PC-3 (cell line): Measurements from ENCODE around the gene NUCB1. TPM values are rescaled to one million over a fixed set of nuclear protein-coding genes. Genes with fewer than 3 reads are reported as not detected.

Experiments used
- ATAC-seq: fragments of 200-7000 bp; cut with Tn5 transposase; 2 replicates; pipeline ENCODE4 v1.9.1; 2020; ENCODE audit warnings: mild to moderate bottlenecking, moderate library complexity
- BruUV-seq: library from RNA; stranded (reverse); fragments of 400-500 nt; replicated peaks from 2 replicates; lab custom pipeline; 2021; lab: Mats Ljungman, UMichigan
- CTCF ChIA-PET: fragments of 300-600 bp; sonication (Branson Sonifier 250); formaldehyde crosslinking; loops from one replicate; lab custom pipeline; 2022; ENCODE audit warnings: antibody characterized with exemption; lab: Charles Lee
- POLR2A ChIA-PET: fragments of 300-600 bp; sonication (Branson Sonifier 250); formaldehyde crosslinking; loops from one replicate; lab custom pipeline; 2022; ENCODE audit warnings: antibody characterized with exemption; ENCODE audit not compliant: unreplicated experiment; lab: Charles Lee
- DNase-seq: peaks from one replicate; pipeline ENCODE4 v3.0.0-alpha.2; 2015
- H2AFZ ChIP-seq: fragments of 300-600 bp; sonication (generic); 2 replicates; pipeline ENCODE4 v1.6.0; 2016; ENCODE audit warnings: antibody characterized with exemption, low read length
- H3F3A ChIP-seq: fragments of 300-600 bp; sonication (generic); one replicate; pipeline ENCODE4 v1.6.0; 2017; ENCODE audit warnings: antibody characterized with exemption, low read length, control low read depth, mild to moderate bottlenecking; ENCODE audit not compliant: unreplicated experiment
- H3K27ac ChIP-seq: fragments of 300-600 bp; sonication (generic); 2 replicates; pipeline ENCODE4 v1.5.1; 2016; ENCODE audit warnings: mild to moderate bottlenecking, low read length
- H3K27me3 ChIP-seq: fragments of 300-600 bp; sonication (generic); 2 replicates; pipeline ENCODE4 v1.6.1; 2016; ENCODE audit warnings: low read length, mixed read lengths
- H3K36me3 ChIP-seq: fragments of 300-600 bp; sonication (generic); 2 replicates; pipeline ENCODE4 v1.6.1; 2016; ENCODE audit warnings: low read depth, mixed run types, low read length, mixed read lengths
- H3K4me1 ChIP-seq: fragments of 300-600 bp; sonication (generic); 2 replicates; pipeline ENCODE4 v1.5.1; 2016; ENCODE audit warnings: low read length; ENCODE audit not compliant: insufficient read depth
- H3K4me2 ChIP-seq: fragments of 300-600 bp; sonication (generic); 2 replicates; pipeline ENCODE4 v1.6.0; 2016; ENCODE audit warnings: low read length
- H3K4me3 ChIP-seq: fragments of 300-600 bp; sonication (generic); 2 replicates; pipeline ENCODE4 v1.5.1; 2016; ENCODE audit warnings: mild to moderate bottlenecking, low read length, mixed read lengths
- H3K79me2 ChIP-seq: fragments of 300-600 bp; sonication (generic); 2 replicates; pipeline ENCODE4 v1.6.1; 2017; ENCODE audit warnings: low read length, mixed read lengths
- H3K9ac ChIP-seq: fragments of 300-600 bp; sonication (generic); 2 replicates; pipeline ENCODE4 v1.6.0; 2016; ENCODE audit warnings: mild to moderate bottlenecking, low read length
- H3K9me2 ChIP-seq: fragments of 300-600 bp; sonication (generic); replicated peaks from 2 replicates; pipeline ENCODE4 v1.6.1; 2016; ENCODE audit warnings: mixed run types, low read length, mixed read lengths
- H3K9me3 ChIP-seq: fragments of 300-600 bp; sonication (generic); 2 replicates; pipeline ENCODE4 v1.6.1; 2016; ENCODE audit warnings: low read length, mixed read lengths
- H4K20me1 ChIP-seq: fragments of 300-600 bp; sonication (generic); 2 replicates; pipeline ENCODE4 v1.6.1; 2016; ENCODE audit warnings: low read length, mixed read lengths
- CTCF ChIP-seq: fragments of 300-600 bp; sonication (generic); conservative IDR thresholded peaks from 2 replicates; pipeline ENCODE4 v1.5.1; 2017; ENCODE audit warnings: antibody characterized with exemption, low read depth, mild to moderate bottlenecking, low read length
- EZH2 ChIP-seq: fragments of 300-600 bp; sonication (generic); IDR thresholded peaks from one replicate; pipeline ENCODE4 v1.6.1; 2017; ENCODE audit warnings: antibody characterized with exemption, mild to moderate bottlenecking, low read length; ENCODE audit not compliant: unreplicated experiment
- EZH2phosphoT487 ChIP-seq: fragments of 300-600 bp; sonication (generic); IDR thresholded peaks from 2 replicates; pipeline ENCODE4 v1.6.1; 2018; ENCODE audit warnings: mild to moderate bottlenecking, antibody characterized with exemption, low read length, borderline replicate concordance
- intact Hi-C: fragments of 100-400 bp; cut with micrococcal nuclease; formaldehyde crosslinking; loops from 2 replicates; pipeline ENCODE4 v1.9.0; 2023
- total RNA-seq: library from RNA; depleted of rRNA; stranded (reverse); fragments of >200 nt; gene quantifications from 2 replicates; pipeline ENCODE4 v1.2.3, GENCODE V29; 2014

The NUCB1 gene
- total RNA-seq, 1 experiment from 2014 or later: 137 TPM

GRCh38 chr19:48861313-48861712, 38.8 kb upstream of the NUCB1 start:
- H3K4me1 ChIP-seq: peaks cover 3% of the 10 kb centered on the region

GRCh38 chr19:48862827-48863226, 37.3 kb upstream of the NUCB1 start:
- no peak for ATAC-seq
- no peaks in the 10 kb centered on the region for H3K27me3 ChIP-seq
- intact Hi-C loops: no loop called here
- POLR2A ChIA-PET: no interaction called here
- H3K4me2 ChIP-seq: no peak overlapping the region
- H3K36me3 ChIP-seq: no peaks in the 10 kb centered on the region
- H3K9me3 ChIP-seq: no peaks in the 10 kb centered on the region
- H3K79me2 ChIP-seq: no peaks in the 10 kb centered on the region
- no peak overlapping the region for H3K9ac ChIP-seq
- no peak overlapping the region for H3K27ac ChIP-seq
- BruUV-seq: no TSS peak
- H2AFZ ChIP-seq: no peak overlapping the region
- DNase-seq: no peak
- no peaks in the 10 kb centered on the region for H3K9me2 ChIP-seq
- CTCF ChIA-PET: no interaction called here
- no peaks in the 10 kb centered on the region for H3F3A ChIP-seq
- H3K4me1 ChIP-seq: peaks cover 3% of the 10 kb centered on the region
- H4K20me1 ChIP-seq: no peaks in the 10 kb centered on the region
- TF ChIP-seq EZH2 (no peak), EZH2phosphoT487 (no peak), CTCF (no peak)
- no peak overlapping the region for H3K4me3 ChIP-seq

More at GRCh38 chr19:48861313-48861712, 38.8 kb upstream of the NUCB1 start:
- intact Hi-C loops: no loop called here
- no TSS peak for BruUV-seq
- H3K9me2 ChIP-seq: no peaks in the 10 kb centered on the region
- H3K36me3 ChIP-seq: no peaks in the 10 kb centered on the region
- no peak overlapping the region for H3K4me3 ChIP-seq
- ChIA-PET POLR2A (no interaction called here), CTCF (no interaction called here)
- no peak overlapping the region for H3K4me2 ChIP-seq
- H3K9me3 ChIP-seq: no peaks in the 10 kb centered on the region
- H3K27me3 ChIP-seq: no peaks in the 10 kb centered on the region
- no peaks in the 10 kb centered on the region for H3K79me2 ChIP-seq
- no peaks in the 10 kb centered on the region for H3F3A ChIP-seq
- TF ChIP-seq CTCF (no peak), EZH2phosphoT487 (no peak), EZH2 (no peak)
- no peak overlapping the region for H3K27ac ChIP-seq
- no peak for DNase-seq
- no peak overlapping the region for H3K9ac ChIP-seq
- no peak for ATAC-seq
- H4K20me1 ChIP-seq: no peaks in the 10 kb centered on the region
- no peak overlapping the region for H2AFZ ChIP-seq

- intact Hi-C loops: no loop called here
- Histone ChIP-seq H3K9me2 (no peaks in the 10 kb centered on the region), H2AFZ (no peak overlapping the region), H3K4me2 (no peak overlapping the region), H3K4me1 (no peaks in the 10 kb centered on the region), H3K79me2 (no peaks in the 10 kb centered on the region), H3K9me3 (no peaks in the 10 kb centered on the region), H3F3A (no peaks in the 10 kb centered on the region), H3K4me3 (no peak overlapping the region), H3K27ac (no peak overlapping the region), H3K36me3 (no peaks in the 10 kb centered on the region), H4K20me1 (no peaks in the 10 kb centered on the region), H3K27me3 (no peaks in the 10 kb centered on the region), H3K9ac (no peak overlapping the region)
- CTCF ChIA-PET: no interaction called here
- POLR2A ChIA-PET: no interaction called here
- ATAC-seq: no peak
- DNase-seq: no peak
- no peak for TF ChIP-seq EZH2phosphoT487
- no peak for TF ChIP-seq CTCF
- BruUV-seq: no TSS peak
These were observed 33.4 kb upstream of the NUCB1 start for GRCh38 chr19:48866692-48867091.
